NCI-H82 (cell line): ENCODE data around the gene IMMP2L.

Experiments used
- DNase-seq: peaks from one replicate; lab custom pipeline; 2025; lab: John Stamatoyannopoulos, UW

IMMP2L gene

GRCh38 chr7:110803602-110804143 lies 758.6 kb downstream of the IMMP2L start:
- DNase-seq, result no peak

- no peak for DNase-seq
These were observed 760.8 kb downstream of the IMMP2L start for GRCh38 chr7:110801502-110801901.

GRCh38 chr7:110800984-110801383 lies 761.3 kb downstream of the IMMP2L start:
- no peak for DNase-seq

GRCh38 chr7:110797656-110798055 lies 764.6 kb downstream of the IMMP2L start:
- DNase-seq, result no peak

GRCh38 chr7:110790992-110791391 lies 771.3 kb downstream of the IMMP2L start:
- no peak for DNase-seq

- DNase-seq, result peak; percentile 56
These were observed 775.8 kb downstream of the IMMP2L start for GRCh38 chr7:110786328-110786965.

GRCh38 chr7:110784749-110785148 lies 777.5 kb downstream of the IMMP2L start:
- DNase-seq, result no peak

GRCh38 chr7:110780712-110781111 lies 781.6 kb downstream of the IMMP2L start:
- peak; percentile 22 for DNase-seq

GRCh38 chr7:110779339-110779738 lies 783.0 kb downstream of the IMMP2L start:
- DNase-seq, result no peak

- no peak for DNase-seq
These were observed 787.2 kb downstream of the IMMP2L start for GRCh38 chr7:110775046-110775445.

GRCh38 chr7:110774071-110774470 lies 788.2 kb downstream of the IMMP2L start:
- no peak for DNase-seq

- no peak for DNase-seq
These were observed 789.7 kb downstream of the IMMP2L start for GRCh38 chr7:110772615-110773014.

GRCh38 chr7:110771717-110772116 lies 790.6 kb downstream of the IMMP2L start:
- no peak for DNase-seq

- no peak for DNase-seq
These were observed 794.7 kb downstream of the IMMP2L start for GRCh38 chr7:110767550-110768110.

- DNase-seq, result no peak
These were observed 795.4 kb downstream of the IMMP2L start for GRCh38 chr7:110766864-110767263.

GRCh38 chr7:110764852-110765251 lies 797.4 kb downstream of the IMMP2L start:
- DNase-seq, result no peak

GRCh38 chr7:110762546-110763225 lies 799.6 kb downstream of the IMMP2L start:
- DNase-seq, result no peak

GRCh38 chr7:110760341-110760740 lies 802.0 kb downstream of the IMMP2L start:
- DNase-seq, result no peak

- DNase-seq, result no peak
These were observed 803.2 kb downstream of the IMMP2L start for GRCh38 chr7:110759069-110759468.

- DNase-seq, result no peak
These were observed 807.6 kb downstream of the IMMP2L start for GRCh38 chr7:110754649-110755048.

- DNase-seq, result no peak
These were observed 811.2 kb downstream of the IMMP2L start for GRCh38 chr7:110750931-110751605.

GRCh38 chr7:110733221-110733620 lies 829.1 kb downstream of the IMMP2L start:
- DNase-seq, result no peak

GRCh38 chr7:110724811-110725210 lies 837.5 kb downstream of the IMMP2L start:
- DNase-seq, result no peak
